ENCODE measurements around the gene CACNA2D3.

DNA sequence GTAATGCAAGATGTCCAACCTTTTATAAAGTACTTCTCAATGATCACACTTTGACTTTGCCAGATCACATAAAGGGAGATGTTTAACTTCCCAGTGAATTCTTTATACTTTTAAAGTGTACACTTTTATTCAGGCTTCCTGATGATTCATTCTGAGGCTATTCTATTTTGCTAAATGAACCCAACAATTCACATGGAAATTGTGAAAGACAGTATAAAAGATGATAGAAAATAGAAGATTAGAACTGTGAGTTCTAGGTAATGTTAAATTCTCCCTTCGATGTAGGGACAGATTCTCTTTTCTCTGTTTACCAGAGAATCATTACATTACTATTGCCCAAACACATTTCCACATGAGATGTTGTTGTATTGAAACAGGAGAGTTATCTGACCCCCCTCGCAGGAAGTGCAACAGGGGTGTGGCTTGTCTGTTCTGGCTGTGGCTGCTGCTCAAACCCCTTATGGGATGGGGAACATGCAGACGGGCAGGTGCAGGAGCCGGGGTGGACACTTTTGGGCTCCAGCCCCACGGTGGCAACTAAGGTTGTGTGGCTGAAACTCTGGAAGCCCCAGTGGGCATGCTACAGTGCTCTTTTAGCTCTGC lies 936.8 kb downstream of the CACNA2D3 start:
- TF ChIP-seq, protein P1, sequence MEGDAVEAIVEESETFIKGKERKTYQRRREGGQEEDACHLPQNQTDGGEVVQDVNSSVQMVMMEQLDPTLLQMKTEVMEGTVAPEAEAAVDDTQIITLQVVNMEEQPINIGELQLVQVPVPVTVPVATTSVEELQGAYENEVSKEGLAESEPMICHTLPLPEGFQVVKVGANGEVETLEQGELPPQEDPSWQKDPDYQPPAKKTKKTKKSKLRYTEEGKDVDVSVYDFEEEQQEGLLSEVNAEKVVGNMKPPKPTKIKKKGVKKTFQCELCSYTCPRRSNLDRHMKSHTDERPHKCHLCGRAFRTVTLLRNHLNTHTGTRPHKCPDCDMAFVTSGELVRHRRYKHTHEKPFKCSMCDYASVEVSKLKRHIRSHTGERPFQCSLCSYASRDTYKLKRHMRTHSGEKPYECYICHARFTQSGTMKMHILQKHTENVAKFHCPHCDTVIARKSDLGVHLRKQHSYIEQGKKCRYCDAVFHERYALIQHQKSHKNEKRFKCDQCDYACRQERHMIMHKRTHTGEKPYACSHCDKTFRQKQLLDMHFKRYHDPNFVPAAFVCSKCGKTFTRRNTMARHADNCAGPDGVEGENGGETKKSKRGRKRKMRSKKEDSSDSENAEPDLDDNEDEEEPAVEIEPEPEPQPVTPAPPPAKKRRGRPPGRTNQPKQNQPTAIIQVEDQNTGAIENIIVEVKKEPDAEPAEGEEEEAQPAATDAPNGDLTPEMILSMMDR (IDR thresholded peaks at IDR 0.05): no peak
- TF ChIP-seq POLR2A (IDR thresholded peaks at IDR 0.05) (no peak), POLR2AphosphoS5 (IDR thresholded peaks at IDR 0.05; ENCODE audit: insufficient read depth in 1 of 2, low read depth in 1 of 2) (no peak)
